ENCODE data around the gene ELK4. TPM values are rescaled to one million over a fixed set of nuclear protein-coding genes. Genes with fewer than 3 reads are reported as not detected.
"Not testable (repeated sequence)": the region's sequence is repeated elsewhere in the genome, so short reads cannot be mapped to it uniquely, and the experiment has no call there.

Gene ELK4
- total RNA-seq, 1 donor from 2014 or later: 29.9 TPM

DNA sequence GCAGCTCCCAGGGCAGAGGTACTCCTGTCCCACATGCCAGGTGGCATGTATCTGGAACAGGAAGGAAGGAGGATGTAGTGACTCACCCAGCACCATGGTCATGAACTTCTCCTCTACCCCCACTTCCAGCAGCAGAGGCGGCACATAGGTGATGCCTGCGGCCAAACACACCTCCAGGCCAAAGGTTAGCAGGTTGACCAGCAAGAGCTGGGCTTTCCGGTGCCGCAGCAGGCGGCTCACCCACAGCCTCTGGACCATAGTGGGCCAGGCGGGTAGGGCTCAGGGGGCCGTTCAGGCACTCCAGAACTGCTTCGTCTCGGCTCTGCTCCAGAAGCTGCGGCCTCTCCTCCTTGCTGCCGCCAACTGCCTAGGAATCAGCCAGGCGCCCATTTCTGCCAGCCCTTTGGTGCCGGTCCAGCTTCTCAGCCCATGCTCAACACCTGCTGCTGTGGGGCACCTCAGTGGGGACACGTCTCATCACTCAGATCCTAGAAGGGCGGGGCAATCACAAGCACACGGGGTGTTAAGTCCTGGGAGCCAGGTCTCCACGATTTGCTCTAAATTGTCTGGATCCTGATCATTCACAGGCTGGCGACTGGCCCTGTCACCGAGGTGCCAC is 32.7 kb upstream of the ELK4 start:
- ATAC-seq (peak; percentile 80), DNase-seq (ENCODE audit: low spot score) (peak; percentile 88)

DNA sequence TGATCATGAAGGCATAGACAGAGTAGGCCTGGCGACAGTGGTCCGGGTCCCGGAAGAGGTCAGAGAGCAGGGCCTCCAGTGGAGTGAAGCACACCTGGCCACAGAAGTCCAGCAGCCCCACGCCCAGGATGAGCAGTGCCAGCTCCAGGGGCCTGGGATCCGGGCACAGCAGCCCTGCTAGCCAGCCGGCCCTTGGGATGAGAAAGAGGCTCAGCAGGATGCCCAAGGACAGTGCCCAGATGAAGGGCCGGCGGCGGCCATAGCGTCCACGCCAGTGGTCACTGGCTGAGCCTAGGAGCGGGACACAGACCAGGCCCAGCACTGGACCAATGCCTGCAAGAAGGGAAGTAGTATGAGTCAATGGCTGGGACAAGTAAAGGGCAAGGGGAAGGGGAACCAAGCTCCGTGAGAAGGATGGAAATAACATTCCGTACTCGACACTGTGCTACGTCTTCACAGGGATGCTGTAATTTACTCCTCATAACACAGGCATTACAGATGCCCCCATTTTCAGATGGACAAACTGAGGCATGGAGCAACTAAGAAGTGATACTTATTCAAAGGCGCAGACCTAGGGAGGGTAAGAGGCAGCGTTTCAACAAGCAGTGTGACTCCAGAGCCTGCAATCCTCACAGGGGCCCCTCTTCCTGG is 31.6 kb upstream of the ELK4 start:
- DNase-seq (ENCODE audit: low spot score): no peak
- ATAC-seq: no peak

DNA sequence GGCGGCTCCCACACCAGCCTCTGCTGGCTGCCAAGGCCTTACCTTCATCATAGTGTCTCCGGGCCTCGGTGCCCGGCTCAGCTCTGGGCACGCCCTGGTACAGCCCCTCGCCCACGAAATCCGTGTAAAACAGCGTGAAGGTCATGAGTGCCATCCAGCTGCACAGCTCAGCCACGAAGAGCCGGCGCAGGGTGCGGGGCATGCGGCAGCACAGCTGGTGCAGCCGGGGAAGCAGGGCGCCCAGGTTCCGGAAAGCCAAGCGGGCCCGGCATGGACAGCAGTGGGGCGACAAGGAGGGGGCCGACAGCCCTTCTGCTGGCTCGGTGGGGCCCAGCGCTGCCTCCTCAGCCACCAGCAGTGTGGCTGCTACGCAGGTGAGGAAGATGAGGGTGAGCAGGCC is 31.0 kb upstream of the ELK4 start:
- no peak for ATAC-seq
- DNase-seq (ENCODE audit: low spot score): no peak

DNA sequence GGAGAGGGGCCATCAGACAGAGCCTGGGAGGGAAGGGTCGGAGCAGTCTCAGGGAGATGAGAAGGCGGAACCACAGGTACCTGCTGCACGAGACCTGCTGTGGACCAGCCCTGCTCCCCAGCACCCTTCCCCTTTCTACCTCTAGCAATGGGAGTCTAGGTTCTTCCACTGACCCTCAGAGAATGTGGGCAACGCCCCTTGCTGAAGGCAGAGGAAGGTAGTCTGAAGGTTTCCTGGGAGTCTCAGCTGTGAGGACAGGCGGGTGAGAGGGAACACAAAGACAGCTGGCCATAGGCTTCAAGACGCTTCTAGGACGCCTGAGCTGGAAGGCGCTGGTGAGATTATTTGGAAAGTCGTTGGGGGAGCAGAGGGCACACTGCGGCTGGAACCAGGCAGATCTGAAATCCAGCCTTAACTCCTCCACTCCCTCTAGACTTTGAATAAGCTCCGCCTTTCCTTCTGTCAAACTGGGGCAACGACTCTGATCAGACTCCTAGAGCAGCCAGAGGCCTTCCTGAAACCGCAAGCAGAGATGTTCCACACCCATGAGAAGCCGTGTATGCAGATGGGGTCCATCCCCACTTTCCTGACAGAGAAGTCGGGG is 30.4 kb upstream of the ELK4 start:
- DNase-seq (ENCODE audit: low spot score): no peak
- ATAC-seq: no peak

DNA sequence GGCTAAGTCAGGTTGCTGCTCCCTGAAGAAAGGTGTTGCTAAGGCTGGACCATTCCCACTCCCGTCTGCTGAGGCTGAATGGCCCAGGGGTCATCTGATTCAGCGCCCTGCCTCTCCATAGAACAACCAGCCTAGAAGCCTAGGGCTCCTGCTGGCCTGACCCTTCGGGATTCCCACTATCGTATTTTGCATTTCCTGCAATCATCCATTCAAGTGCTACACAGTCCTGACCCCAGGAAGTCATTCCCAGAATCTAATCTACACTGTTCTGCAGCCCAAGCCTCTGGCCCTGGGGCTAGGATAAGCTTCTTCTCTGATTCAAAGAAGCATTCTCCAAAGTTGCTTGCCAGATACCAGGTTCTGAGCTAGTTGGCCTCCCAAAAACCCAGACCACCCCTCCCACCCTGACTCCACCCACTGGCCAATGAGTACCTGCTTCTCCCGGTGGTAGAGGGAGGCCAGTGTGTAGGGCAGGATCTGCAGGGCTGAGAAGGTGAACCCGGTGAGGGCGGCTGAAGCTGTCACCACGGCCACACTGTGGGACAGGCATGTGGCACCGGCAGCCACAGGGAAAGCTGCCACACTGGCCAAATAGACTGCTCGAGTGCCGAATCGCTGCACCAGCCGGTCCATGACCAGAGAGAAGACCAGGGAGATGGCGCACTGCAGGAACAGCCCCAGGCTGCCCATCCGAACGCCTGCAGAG is 29.8 kb upstream of the ELK4 start:
- no peak for ATAC-seq
- no peak for DNase-seq (ENCODE audit: low spot score)

DNA sequence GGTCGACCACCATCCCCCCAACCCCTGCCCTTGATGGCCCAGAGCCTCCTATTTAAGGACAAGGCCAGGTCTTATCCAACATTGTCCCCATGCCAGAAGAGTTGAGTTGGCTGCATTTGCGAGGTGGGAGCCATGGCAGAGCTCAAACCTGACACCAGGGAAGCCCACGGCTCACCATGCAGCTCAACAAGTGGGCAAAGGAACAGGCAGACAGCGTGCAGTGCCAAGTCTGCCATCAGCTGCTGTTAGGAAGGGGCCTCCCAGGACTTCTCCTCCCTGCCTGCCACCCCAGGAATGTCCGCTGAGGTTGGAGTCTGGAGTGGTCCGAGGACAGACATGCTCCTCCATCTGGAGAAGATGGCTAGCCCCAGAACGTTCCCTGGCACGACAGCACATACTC is 28.6 kb upstream of the ELK4 start:
- ATAC-seq (no peak), DNase-seq (ENCODE audit: low spot score) (no peak)

DNA sequence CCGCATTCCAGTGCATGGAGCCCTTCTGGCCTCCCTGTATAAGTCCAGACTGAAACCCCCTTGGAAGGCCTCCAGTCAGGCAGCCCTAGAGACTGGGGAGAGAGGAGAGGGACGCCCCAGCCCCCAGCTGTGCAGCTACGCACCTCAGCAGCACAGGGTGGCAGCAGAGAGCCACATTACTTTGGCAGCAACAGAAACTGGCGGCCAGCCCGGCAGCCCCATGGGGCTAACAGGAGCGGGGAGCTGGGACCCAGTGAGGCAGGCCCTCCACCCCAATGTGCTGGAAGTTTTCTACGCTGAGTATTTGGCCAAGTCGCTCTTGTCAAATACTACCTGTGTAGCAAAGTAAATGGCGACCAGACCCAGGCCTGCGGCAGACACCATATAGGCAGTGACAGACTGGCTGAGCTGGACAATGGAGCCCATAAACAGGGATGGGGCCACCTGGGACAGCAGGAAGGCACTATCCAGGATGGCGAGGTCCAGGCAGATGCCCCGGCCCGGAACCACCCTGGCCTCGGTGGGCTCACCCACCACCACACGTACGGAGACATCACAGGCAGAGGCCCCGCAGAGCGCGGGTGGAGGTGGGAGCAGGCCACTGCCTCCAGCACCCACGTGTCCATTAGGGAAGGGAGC is 27.3 kb upstream of the ELK4 start:
- ATAC-seq (peak; percentile 84), DNase-seq (ENCODE audit: low spot score) (peak; percentile 82)

DNA sequence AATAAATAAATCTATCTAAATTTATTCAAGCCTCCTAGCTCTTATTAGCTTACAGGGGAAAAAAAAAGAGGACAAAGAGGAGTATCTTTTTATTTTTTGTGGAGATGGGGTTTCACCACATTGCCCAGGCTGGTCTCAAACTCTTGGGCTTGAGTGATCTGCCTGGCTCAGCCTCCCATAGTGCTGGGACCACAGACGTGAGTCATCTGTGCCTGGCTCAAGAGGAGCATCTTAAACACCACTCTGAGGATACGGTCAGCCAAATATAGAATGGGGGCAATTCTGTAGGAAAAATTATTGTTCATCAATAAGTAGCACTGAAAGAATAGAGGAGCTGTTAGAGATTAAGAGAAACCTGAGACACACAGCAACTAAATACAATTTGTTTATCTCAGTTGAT is 24.4 kb upstream of the ELK4 start:
- ATAC-seq (no peak), DNase-seq (ENCODE audit: low spot score) (no peak)

DNA sequence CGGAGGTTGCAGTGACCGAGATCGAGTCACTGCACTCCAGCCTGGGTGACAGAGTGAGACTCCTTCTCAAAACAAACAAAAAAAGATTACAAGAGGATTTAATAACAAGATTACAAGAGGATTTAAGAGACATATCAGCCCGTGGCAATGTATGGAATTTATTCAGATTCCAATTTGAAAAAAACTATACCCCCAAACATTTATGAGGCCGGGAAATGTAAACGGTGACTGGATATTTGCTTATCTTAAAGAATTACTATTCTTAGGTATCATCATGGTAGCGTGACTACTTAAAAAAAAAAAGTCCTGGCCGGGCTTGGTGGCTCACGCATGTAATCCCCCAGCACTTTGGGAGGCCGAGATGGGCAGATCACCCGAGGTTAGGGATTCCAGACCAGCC is 21.2 kb upstream of the ELK4 start:
- ATAC-seq (no peak), DNase-seq (ENCODE audit: low spot score) (no peak)

DNA sequence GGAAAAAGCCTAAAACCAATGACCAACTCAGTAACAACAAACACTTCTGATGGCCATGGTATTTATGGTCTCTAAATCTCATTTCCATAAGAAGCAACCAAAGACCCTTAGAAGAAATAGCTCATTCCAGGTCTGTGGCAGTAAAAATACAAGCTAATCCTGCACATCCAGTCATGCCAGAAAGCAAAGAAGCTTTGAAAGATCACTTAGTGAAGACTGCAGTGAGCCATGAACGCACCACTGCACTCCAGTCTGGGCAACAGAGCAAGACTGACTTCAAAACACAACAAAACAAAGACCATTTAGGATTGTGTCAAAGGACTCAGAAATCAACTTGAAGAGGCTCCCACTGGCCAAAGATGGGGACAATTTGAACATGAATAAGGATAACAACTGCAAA is 18.4 kb upstream of the ELK4 start:
- no peak for DNase-seq (ENCODE audit: low spot score)
- ATAC-seq: no peak

DNA sequence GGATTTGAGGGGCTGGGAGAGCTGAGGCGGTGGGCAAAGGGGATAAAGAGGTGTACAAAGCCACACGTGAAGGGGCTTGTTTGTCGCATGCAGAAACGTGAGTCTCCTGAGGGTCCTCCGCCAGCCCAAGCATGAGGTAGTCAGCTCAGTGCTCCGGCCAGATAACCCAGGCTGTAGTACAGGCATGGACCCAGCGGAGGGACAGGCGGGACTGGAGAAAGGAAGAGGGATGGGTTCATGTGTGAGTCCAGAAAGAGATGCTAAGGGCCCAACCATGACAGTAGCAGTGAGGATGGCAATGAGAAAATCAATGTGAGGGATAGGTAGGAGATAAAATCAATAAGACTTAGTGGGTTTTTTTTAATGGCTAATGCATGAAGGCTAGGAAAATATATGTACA is 13.7 kb upstream of the ELK4 start:
- no peak for DNase-seq (ENCODE audit: low spot score)

DNA sequence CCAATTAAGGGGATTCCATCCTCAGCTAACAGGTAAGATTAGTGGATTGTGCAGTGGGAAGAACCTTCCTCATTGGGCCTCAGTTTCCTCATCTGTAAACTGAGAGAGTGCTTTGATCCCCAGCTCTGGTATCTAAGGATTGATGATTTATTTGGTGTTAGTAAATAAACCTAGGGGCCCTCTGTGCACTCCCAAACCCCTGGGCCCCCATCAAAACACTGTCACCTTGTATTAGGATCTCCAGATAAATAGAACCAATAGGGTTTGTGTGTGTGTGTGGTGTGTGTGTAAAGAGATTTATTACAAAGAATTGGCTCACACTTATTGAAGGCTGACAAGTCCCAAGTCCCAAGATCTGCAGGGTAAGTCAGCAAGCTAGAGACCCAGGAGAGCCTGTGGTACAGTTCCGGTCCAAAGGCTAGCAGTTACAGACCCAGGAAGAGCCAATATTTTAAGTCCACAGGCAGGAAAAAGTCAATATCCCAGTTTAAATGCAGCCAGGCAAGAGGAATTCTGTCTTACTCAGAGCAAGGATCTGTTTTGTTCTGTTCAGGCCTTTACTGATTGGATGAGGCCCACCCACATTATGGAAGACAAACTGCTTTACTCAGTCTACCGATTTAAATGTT is 11.0 kb upstream of the ELK4 start:
- DNase-seq (ENCODE audit: low spot score) (no peak), ATAC-seq (peak; percentile 36)

More for the DNA sequence above, 13.7 kb upstream of the ELK4 start:
- no peak for ATAC-seq

DNA sequence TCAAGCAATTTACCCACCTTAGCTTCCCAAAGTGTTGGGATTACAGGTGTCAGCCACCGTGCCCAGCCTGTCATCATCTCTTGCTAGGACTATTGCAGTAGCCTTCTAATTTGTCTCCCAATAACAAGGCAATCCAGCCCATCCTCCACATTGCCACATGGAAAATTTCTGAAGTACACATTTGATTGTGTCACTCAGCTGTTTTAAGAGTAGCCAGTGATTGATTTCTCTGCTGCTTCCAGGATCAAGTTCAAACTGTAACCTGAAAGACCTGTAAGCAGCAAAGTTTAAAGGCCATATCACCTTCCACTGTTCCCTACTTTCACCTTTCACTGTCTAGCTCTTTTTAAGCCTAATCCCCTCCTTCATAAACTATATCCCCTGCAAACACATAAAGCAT is 7.8 kb upstream of the ELK4 start:
- ATAC-seq: peak; percentile 74
- DNase-seq (ENCODE audit: low spot score): peak; percentile 72

DNA sequence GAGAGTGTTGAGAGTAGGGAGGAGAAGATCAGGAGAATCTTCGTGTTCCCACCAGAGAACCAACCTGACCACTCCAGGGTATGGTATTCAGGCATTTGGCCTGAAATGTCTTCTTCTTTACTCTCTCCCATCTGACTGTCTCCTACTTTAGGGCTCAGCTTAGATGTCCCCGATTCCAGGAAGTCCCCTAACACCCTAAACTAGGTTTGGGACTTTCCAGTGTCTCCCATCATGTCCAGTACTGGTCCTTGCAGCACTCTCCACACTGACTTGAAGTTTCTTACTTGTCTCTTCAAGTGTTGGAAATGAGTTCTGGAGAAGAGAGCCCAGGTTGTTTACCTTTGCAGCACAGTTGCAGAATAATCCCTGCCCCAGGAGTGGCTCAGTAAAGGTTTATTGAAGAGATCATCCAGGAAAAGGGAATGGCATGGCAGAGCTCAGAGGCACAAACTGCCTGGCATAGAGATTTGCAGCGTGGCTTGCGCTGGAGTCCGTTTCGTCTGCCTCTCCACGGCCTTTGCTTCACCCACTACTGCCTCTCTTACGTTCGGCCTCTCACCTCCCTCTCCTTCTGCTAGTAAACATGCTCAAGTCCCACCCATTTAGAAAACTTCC is 6.2 kb upstream of the ELK4 start:
- no peak for ATAC-seq

DNA sequence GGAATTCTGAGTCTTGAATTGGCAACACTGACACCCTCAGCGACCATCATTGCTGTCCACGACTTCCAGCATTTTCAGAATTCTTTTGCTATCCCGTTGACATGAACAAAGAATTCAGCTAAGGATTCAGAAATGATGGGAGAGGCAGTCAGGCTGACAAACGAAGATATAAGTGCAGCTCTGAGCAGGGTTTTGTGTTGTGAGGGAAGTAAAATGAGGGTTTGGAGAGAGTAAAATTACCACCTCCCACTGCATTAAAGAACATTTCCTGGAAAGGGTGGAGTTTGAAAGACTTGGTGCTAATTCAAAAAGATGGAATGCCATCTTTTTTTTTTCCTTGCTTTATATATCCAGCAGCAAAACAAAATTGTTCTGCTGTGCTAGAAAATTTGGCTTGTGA is 4.9 kb upstream of the ELK4 start:
- no peak for ATAC-seq
- DNase-seq (ENCODE audit: low spot score): no peak

More for the DNA sequence above, 6.2 kb upstream of the ELK4 start:
- no peak for DNase-seq (ENCODE audit: low spot score)

DNA sequence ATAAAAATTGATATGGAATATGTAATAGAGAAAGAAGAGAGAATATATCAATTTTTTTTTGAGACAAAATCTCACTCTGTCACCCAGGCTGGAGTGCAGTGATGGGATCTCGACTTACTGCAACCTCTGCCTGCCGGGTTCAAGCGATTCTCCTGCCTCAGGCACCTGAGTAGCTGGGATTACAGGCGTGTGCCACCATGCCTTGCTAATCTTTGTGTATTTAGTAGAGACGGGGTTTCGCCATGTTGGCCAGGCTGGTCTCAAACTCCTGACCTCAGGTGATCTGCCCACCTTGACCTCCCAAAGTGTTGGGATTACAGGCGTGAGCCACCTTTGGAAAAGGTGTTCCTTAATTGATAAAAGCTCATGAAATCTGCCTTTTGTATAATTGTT is 4.3 kb upstream of the ELK4 start:
- DNase-seq (ENCODE audit: low spot score); ATAC-seq: not testable (repeated sequence)

DNA sequence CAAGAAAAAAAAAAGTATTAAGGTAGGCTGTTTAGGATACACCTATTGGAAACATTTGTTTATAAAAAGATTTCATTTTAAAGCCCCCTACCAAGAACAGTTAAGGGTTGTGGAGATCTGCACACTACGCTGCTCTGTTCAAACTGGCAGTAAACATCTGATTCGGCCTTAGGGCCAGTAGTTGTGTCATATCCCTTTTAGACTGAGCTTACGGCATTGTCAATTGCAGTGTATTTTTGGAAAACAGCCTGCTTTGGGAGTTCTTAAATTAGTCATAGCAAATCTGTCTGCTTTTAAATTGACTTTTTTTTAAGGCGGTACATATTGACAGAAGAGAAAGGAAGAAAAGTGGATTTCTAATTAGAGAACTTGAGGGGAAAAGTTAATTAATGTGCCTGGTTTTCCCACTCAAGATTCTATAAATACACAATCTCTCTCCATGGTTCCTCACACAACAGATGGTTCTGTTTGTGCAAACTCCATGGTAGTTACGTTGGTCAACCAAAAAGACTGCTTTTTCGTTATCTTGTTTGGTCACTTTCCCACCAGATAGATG is 1.7 kb upstream of the ELK4 start:
- no peak for DNase-seq (ENCODE audit: low spot score)
- ATAC-seq: peak; percentile 16

DNA sequence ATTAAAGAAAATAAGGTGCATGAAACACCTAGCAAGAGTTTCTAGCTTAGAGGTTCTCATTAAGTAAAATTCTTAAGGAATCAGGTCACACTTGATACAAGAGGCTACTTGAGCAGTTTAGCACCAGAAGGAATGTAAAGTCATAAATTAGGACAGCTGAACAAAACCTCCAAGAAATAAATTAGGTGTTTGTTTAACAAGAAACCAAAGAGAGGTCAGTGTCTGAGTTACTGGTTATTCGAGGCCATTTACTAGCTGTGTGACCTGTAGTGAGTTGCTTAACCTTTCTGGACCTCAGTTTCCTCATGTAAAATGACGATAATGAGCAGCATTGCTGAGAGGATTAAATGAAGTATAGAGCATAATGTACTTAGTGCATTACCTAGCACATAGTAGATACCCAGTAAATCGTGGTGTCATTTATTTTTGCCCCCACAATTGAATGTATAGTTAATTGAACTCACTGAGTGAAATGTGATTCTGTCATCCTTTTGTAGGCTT is 908 bp upstream of the ELK4 start:
- DNase-seq (ENCODE audit: low spot score): no peak
- ATAC-seq: no peak

DNA sequence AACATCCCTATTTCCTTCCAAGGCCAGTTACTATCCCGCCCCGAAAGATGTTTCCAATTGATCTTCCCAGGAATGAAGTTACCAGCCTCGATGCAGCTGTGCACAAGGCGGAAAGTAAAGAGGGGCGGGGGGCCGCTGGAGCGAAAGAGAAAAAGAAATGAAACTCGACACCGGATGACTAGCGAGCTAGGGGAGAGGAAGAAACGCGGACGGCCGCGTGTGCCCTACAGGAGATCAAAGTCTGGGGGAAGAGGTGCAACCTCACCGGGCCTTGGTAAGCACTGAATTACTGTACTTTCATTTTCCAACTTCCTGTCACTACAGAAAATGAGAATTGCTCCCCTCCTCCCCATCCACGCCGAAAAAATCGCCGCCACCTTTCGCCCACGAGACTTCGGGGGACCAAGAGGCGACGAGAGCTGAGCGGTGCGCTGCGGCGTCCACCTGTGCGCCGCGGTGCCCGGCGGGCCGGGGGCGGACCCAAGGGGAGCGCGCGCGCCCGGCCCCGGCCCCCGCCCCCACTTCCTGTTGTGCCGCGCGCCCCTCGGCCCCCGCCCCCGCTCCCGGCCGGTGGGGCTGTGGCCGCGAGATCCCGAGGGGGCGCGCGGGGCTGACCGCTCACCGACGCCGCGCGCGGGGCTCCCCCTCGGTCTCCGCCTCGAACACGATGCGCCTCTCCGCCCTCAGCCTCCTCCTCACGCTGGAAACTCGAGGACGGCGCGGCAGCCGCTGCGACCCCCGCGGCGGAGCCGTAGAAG is 622 bp downstream of the ELK4 start:
- ATAC-seq (peak; percentile 61), DNase-seq (ENCODE audit: low spot score) (peak; percentile 79)

Data from left lobe of liver (tissue), 2 donors.